ENCODE measurements around the gene CDH23.

CDH23 gene

DNA sequence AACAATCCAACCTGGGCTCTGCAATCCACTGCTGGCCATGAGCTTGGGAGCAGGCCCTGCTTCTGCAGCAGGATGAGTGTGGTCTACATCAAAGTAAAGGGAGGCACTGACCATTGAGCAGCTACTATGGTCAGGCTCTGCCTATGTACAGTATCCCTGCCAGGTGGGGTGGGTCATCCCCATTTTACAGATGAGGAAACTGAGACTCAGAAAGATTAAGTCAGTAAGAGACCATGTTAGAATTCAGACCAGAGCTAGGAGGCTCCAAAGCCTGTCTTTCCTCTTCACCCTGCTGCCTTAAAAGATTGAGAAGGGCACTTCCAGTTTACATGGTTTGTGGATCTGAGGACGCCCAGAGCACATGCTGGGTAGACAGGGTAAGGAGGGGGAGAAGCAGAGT is 27.1 kb upstream of the CDH23 start:
- DNase-seq (ENCODE audit: low read depth in 2 of 2), result no peak

DNA sequence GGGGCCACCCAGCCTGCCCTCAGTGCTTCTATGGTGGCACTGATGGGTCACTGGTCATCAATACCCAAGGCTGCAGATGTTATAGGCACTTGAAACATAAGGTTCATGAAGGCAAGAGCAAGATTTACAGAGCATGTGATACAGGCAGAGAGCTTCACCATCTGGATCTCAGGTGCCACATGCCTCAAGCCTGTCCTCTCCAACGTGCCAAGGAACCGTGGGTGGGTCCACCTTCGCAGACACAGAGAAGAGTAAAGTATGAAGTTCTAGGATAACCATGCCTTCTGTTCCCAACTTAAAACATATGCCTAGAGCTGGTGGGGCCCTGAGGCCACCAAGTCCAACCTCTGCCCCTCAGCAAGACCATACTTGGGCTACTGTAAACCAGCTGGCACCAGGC is 26.7 kb upstream of the CDH23 start:
- DNase-seq (ENCODE audit: low read depth in 2 of 2), result no peak

DNA sequence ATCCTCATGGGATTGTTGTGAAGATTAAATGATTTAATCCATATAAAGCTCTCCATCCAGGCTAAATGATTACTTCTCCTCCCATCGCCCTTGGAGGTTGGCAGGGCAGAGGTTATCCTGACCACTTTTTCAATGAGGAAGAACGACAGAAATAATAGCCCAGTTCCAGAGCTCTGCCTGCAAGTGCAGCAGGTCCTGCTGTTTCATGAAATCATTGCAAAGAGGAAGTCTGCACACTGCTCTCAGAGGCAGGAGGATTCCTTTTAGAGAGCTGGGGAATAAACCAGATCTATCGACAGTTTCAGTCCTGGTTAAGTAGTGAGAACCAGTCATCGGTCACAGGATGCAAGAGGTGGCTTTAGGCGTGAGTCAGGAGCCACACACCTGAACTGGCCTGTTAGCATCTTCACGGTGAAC is 25.0 kb upstream of the CDH23 start:
- no peak for DNase-seq (ENCODE audit: low read depth in 2 of 2)

DNA sequence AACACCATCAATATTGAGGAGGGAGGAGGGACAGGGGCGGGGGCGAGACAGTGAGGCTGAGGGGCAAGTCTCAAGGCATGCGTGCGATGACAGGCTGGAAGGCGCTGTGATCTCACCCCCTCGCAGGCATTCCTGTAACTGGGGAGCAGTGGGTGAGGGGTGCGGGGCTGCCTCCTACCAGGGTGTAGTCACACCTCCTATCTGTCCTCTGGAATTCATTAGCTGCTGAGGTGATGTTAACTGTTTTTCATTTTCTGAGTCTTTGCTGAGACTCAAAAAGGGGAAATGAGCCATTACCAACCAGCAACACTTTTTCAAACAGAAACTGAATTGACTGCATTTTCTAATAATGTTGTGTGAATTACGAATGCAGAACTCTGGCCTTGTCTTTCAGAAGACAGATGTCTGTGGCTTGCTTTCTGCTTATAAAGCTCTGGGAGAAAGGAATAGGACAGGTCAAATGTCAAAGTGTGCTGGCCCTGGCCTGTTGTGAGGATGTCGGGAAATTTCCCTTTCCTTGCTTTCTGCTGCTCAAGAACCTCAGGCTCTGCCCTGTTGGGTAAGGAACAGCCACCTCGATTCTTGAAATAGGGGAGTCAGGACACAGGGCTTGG is 23.7 kb upstream of the CDH23 start:
- DNase-seq (ENCODE audit: low read depth in 2 of 2), result no peak

DNA sequence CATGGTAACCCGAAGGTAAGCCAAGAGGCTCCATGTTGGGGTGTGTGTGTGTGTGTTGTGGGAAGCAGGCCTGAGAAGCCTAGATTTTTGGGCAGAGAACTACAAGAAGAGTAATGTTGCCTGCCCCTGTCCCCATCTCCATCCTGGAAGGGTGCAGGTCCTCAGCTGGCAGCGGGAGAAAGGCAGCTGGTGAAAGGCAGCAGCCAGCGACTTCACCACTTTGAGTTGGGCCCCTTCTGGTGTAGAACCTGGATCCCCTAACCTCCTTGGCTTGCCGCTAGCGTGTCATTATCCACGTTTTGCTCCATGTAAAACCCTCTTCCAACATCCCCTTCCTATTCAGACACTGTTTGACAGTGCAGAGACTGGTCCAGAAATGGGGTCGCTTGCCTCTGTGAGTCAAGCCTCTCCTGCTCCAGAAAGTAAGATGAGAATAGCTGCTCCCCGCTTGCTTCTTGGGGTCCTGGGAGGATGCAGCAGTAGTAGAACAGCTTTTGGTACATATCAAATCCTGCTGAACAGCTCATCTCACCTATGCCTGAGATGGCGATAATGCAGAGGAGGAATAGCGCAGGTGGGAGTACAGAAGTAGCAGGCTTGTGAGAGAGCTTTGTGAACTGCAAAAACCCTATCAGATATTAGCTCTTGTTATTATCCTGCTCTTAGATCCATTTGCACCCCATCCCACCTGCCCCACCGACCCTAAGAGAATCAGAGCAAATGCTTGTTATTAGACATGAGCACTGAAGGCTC is 22.1 kb upstream of the CDH23 start:
- no peak for DNase-seq (ENCODE audit: low read depth in 2 of 2)

DNA sequence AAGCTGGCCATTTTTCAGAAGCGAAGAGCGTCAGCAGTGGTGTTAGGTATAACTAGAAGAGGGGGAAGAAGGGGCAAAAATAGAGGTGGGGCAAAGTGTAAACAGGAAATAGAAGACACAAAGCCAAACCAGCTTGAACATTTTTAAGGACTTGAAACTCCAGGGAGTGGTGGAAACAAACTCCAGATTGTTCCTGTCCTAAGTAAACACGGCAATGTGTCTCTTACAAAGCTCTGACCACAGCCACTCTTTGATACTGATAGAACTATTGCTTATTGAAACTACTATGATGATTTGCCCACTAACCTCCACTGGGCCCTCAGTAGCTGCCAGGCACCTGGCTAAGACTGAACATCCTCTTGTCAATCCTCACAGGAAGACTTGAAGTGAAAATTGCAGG is 20.8 kb upstream of the CDH23 start:
- DNase-seq (ENCODE audit: low read depth in 2 of 2), result no peak

DNA sequence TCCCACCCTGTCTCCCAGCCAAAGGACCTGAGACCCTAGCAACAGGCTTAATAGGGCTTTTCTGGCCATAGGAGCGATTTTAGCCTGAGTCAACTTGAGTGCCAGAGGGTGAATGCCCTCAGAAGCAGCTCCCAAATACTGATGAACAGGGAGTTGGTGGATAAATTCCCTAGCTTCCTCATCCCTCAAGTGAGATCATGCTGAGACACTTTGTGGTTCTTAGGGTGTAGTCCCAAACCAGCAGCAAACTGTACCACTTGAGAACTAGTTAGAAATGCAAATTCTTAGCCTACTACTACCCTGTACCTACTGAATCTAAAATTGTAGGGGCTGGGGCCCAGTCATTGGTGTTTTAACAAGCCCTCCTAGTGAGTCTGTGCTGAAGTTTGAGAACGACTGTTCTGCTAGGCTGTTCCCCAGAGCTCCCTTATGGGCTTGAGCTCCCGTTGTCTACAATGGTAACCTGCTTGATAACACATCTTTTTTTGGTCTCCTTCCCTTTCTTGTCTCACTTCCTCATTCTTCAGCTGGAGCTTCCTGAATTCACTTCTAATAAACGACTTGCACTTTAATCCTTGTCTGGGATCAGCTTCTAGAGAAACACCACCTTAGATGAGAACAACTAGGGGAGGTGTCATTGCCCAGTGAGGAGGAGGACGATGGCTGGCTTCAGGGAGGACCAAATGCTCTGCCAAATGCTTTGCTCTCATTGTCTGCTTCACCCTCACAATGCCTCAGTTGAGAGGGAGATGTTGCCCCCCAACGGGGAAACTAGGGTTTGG is 18.2 kb upstream of the CDH23 start:
- no peak for DNase-seq (ENCODE audit: low read depth in 2 of 2)

DNA sequence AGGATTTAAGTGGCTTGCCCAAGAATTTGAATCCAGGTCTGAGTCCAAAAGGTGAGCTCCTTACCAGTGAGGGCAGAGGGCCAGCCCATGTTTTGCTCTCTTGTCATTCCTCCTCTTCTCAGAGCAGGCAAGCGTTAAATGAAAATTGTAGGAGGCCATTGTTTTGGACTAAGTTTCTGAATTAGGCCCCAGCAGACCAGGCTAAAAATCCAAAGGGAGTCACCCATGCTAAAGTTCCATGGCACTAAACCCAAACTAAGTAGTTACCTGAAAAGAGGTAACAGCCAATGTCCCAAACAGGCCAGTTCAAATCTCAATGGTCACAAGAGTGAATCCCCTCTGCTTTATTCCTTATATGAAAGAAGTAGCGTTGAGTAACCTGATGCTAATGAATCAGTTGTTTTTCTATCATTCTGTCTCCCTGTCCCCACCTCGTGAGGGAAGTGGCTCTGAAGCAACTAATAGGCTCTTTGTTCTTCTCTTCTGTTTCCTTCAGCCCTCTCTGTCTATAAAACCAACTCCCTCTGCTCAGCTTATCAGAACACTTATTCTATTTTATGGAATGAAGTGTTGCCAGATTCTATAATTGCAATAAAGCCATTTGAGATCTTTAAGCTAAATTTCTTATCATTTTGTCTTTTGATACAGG is 17.5 kb upstream of the CDH23 start:
- DNase-seq (ENCODE audit: low read depth in 2 of 2), result no peak

DNA sequence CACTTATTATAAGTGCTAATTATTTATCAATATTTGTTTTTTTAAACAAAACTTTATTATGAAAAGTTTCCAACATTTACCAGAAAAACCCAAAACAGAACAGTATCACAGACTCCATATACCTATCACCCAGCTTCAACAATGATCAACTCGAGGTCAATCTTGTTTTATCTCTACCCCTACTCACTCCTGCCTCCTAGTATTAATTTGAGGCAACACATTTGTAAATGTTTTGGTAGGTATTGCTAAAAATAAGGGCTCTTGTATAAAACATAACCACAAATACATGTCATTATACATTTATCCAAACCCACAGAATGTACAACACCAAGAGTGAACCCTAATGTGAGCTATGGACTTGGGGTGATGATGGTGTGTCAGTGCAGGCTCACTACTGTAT is 15.9 kb upstream of the CDH23 start:
- DNase-seq (ENCODE audit: low read depth in 2 of 2), result no peak

DNA sequence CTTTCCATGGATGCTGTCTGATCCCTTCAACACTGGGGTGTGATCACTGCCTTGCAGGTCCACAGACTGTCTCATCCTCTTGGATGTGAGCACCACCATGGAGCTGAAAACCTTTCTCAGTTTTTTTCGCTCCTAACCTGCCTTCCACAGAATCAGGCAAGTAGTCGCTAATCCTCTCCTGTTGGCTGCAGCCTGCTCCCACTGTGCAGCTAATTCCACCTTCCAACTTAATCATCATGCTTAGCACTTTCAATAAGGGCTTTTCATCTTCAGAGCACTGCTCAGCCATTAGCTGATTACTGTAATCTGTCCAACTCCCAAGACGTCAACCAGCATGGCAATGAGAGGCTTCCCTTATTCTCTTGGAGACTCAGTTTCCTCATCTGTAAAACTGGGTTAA is 15.1 kb upstream of the CDH23 start:
- DNase-seq (ENCODE audit: low read depth in 2 of 2), result no peak

DNA sequence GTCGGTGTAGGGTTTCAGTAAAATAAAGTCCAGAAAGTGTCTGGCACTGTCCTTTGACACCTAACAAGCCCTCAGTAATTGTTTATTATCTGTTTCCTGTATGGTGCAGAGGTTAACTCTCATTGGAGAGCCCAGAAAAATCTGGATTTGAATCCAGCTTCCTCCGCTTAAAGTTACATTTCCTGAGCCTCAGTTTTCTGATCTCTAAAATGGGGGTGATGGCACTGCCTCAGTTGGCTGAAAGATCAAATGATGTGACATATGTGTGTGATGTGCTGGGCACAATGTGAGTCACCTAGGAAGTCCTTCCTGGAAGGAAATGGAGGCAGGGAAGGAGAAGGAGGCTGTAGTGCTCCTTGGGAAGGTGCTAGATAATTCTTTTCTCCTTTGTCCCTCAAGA is 14.7 kb upstream of the CDH23 start:
- DNase-seq (ENCODE audit: low read depth in 2 of 2), result no peak

DNA sequence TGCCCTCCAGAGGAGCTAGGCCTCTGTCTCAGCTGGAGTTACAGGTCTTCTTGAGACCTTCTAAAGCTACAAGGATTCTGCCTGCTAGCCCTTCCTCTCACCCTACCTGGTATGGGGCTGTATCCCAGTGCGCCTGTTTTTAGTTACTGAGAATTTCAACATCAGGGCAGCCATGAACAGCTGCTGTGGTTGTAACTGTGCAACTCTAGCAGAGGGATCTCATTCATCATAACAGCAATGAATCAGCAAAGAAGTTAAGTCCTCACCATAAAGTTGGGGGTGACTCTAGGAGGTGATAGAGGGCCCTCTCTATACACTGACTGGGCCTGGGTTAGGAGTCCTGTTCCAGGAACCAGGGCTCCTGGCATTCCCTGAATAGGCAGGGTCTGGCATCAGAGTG is 14.0 kb upstream of the CDH23 start:
- DNase-seq (ENCODE audit: low read depth in 2 of 2), result no peak

DNA sequence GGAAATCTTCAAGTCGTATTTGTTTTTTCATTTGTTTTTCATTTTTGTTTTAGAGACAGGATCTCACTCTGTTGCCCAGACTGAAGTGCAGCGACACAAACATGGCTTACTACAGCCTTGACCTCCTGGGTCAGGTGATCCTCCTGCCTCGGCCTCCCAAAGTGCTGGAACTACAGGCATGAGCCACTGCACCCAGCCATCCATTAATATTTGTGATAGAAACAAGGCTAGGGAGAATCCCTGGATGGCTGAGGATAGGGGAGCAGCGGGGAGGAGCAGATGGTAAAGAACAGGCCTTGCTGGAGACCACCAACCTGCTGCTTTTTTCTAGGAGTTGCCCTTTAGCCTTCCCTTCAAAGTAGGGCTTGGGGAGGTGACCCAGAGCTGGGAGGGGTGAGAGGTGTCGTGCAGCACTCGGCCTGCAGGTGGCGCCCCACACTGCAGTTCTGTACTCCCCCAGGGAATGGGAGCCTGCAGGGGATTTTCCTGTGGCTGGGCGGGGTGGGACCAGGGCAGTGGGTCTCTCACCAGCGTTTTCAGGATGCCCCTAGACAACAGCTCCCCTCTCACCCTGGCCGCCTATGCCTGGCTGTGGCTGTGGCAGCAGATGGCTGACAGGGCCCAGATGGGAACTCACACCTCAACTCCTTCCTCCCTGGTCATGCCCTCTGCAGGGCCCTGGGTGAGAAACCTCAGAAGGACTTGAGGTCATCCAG is 12.6 kb upstream of the CDH23 start:
- peak; percentile 65 to 67 for DNase-seq (ENCODE audit: low read depth in 2 of 2)

DNA sequence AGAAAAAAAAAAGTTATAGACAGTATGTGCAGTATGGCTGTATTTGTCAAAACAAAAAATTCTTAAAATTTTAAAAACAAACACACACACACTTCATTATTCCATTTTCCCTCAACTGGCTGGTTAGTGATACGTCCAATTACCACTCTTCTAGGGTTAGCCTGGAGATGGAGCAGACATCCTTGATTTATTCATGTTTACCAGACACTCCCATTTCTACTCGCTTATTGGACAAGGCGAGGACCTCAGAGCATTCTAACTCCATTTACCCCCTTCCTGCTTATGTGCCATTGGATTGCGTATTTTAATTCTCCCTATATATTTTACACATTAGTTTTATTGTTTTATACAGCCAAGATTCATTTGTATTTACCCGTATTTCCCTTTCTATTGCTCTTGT is 8.5 kb upstream of the CDH23 start:
- DNase-seq (ENCODE audit: low read depth in 2 of 2), result no peak

DNA sequence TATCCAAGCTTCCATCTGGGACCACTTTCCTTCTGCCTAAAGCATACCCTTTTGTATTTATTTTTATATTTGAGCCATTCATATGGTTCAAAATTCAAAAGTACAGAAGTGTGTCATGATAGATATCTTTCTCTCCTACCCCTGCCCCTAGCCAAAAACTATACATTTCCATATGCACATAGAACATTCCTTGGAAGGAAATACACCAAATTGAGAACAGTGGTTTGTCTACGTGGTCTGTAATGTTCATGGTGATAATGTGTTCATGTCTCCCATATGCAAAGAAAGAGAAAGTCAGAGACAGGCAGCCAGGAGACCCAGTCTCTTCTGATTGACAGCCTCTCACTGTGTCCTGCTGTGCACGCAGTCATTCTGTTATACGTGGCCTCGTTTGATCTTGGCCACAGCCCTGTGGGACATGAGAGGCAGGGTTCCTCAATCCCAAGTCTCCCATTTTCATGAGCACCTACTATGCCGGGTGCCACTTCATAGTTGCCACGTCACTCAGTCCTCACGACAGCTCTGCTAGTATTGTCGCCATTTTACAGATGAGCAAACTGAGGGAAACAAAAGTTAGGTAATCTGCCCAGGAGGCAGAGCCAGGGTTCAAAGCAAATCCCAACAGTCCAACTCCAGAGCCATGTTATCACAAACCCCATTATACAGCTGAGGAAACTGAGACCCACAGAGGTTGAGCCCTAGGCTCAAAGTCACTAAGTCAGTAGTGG is 8.0 kb upstream of the CDH23 start:
- DNase-seq (ENCODE audit: low read depth in 2 of 2), result no peak

DNA sequence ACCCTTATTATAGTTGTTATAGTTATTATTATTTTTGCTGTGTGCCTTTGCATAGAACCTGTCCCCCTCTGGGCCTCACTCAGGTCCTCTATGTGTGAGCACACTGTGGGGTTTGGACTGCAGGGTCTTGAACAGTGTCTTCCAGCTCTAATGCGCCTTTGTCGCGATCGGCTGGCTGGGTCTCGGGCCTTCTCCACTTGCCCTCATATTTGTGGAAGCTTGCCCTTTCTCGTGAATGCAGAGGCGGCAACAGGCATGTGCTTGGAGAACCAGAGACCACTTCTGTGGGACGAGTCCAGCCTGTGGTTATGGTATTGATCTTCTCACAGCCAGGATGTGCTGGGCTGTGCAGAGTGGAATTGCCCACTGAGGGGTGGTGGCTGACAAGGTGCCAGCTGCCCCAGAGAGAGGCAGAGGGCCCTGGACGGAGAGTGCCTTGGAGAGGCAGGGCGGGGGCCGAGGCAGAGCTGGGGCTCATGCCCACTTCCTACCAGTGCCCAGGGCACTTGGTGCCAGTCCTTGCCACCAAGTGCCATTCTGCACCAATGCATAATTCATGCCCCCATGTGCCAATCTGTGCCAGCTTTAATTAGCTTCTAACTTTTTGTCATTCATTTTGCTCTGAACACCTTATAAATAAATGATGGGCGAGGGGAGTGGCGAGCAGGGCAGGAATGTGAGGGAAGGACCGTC is 6.8 kb upstream of the CDH23 start:
- DNase-seq (ENCODE audit: low read depth in 2 of 2), result no peak

DNA sequence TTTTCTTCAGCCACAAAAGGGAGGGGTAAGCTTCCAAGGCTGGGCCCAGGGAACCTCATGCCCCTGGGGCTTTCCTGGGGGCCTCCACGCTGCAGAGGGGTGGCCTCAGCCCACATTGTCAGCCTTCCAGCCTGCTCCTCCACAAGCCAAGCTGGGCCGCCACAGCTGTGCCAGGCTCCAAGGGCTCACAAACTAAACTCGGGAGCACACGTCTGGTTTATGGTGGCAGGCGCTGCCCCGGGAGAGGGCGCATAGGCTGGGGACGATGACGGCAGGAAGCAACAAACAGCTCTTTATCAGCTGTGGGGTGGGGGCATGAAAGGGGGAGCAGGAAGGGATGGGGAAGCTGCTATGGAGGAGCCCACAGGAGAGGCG is 6.3 kb upstream of the CDH23 start:
- no peak for DNase-seq (ENCODE audit: low read depth in 2 of 2)

DNA sequence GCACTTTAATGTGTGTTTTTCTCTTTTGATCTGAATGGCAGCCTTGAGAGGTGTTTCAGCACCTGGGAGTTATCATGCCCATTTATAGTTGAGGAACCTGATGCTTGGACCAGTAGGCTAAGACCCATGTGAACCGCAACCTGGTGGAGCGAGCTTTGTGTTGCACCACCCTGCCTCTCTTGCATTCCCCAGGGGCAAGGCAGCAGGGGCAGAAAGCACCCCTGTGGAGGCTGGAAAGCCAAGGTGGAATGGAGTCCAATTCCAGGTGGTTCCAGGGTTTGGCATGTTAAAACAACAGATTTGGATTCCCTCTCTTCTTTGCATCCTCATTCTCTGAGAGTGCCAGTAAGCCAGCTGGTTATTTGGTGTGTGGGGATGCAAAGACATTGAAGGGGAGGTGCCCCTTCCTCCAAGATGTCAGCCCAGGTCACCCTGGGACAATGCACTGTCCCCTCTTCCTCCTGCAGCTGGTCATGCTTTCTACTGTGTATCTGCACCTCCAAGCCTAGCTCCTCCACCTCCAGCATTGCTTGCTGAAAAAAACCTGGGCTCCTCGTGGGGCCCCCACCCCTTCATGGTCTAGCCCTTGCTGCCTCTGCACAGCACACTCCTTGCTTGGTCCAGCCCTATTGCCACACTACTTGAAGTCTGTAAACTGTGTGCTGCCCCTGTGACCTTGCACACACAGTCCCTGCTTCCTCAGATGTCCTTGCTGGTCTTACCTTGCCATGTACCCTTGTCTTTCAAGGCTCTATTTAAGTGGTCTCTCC is 5.6 kb upstream of the CDH23 start:
- no peak for DNase-seq (ENCODE audit: low read depth in 2 of 2)

DNA sequence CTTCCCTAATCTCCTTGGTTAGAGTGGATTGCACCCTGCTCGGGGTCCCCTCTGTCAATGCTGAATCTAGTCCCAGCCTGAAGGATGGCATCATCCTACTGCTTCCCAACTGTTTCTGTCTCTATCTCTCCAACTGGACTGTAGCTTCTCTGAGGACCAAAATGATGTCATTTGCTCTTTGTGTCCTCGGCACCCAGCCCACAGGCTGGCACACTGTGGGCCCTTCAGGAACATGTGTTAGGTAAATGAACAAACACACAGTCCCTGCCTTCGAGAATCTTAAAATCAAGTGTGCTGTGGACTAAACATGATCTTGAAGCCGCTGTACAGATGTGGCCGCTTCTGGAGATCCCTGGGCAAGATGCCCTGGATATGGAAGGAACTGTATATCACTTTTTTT is 5.0 kb upstream of the CDH23 start:
- no peak for DNase-seq (ENCODE audit: low read depth in 2 of 2)

DNA sequence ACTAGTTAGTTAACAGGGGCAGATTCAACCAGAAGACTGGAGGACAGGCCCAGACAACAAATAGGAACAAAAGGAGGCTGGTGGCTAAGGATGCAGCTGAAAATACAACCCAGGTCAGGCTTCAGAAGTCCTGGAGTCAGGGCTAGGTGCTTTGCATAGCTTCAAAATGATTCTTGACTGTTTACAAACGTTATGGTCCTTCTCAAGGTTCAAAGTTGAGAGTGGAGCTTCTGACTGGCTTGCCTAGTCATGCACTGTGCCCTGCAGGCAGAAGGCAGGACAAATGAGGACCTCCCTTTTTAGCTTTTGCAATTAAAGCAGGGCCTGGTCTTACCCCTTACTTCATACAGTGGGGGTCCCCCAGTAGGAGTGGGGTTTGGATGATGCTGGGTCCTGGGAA is 4.4 kb upstream of the CDH23 start:
- no peak for DNase-seq (ENCODE audit: low read depth in 2 of 2)

Measured in stimulated activated CD8-positive, alpha-beta memory T cell treated with anti-CD3 and anti-CD28 coated beads, Interleukin-2, amount 100 ng/mL, for 48 hours (primary cell).